Vagina (tissue), 2 donors: ENCODE results near the gene DOLPP1.
"Not testable (repeated sequence)": the region's sequence is repeated elsewhere in the genome, so short reads cannot be mapped to it uniquely, and the experiment has no call there.

ENCODE experiments used
- POLR2A ChIP-seq, 2 donors: fragments of 450-650 bp; IDR thresholded peaks; one replicate each; pipeline ENCODE4 v1.6.1; 2017; ENCODE audit warnings: antibody characterized with exemption in 2 of 2, mild to moderate bottlenecking in 2 of 2, moderate library complexity in 2 of 2
- POLR2AphosphoS5 ChIP-seq, 2 donors: sonication (generic); formaldehyde crosslinking; IDR thresholded peaks; one replicate each; pipeline ENCODE4 v1.9.0; 2017; ENCODE audit warnings: antibody characterized with exemption in 2 of 2, mild to moderate bottlenecking in 2 of 2, low read depth in 1 of 2; ENCODE audit not compliant: insufficient read depth in 1 of 2
- TF ChIP-seq, protein P1 (sequence below), 3 experiments: fragments of 450-650 bp in 2 of 3; fragments of 200-600 bp in 1 of 3; sonication (generic) in 1 of 3; IDR thresholded peaks; one replicate each; pipeline ENCODE4 v1.5.1; 2017 to 2019; ENCODE audit warnings: antibody characterized with exemption in 3 of 3, mild to moderate bottlenecking in 2 of 3, moderate library complexity in 2 of 3

- TF ChIP-seq, protein P1, sequence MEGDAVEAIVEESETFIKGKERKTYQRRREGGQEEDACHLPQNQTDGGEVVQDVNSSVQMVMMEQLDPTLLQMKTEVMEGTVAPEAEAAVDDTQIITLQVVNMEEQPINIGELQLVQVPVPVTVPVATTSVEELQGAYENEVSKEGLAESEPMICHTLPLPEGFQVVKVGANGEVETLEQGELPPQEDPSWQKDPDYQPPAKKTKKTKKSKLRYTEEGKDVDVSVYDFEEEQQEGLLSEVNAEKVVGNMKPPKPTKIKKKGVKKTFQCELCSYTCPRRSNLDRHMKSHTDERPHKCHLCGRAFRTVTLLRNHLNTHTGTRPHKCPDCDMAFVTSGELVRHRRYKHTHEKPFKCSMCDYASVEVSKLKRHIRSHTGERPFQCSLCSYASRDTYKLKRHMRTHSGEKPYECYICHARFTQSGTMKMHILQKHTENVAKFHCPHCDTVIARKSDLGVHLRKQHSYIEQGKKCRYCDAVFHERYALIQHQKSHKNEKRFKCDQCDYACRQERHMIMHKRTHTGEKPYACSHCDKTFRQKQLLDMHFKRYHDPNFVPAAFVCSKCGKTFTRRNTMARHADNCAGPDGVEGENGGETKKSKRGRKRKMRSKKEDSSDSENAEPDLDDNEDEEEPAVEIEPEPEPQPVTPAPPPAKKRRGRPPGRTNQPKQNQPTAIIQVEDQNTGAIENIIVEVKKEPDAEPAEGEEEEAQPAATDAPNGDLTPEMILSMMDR (IDR thresholded peaks at IDR 0.05): not testable (repeated sequence)
- not testable (repeated sequence) for TF ChIP-seq POLR2A (IDR thresholded peaks at IDR 0.05); POLR2AphosphoS5 (IDR thresholded peaks at IDR 0.05; ENCODE audit: insufficient read depth in 1 of 2, low read depth in 1 of 2)
Measured at GRCh38 chr9:129122976-129123375, 42.1 kb downstream of the DOLPP1 start.
